ENCODE data around the gene UBE2F.

Gene UBE2F

GRCh38 chr2:237966565-237967462, at the start of gene UBE2F:
TSS of gene UBE2F (plus strand) at chr2:237967014. CDS start at chr2:237973108, 6,094 bp downstream.
- DNase-seq (ENCODE audit: low spot score): peak; percentile 99
- no peak for TF ChIP-seq CTCF (IDR thresholded peaks at IDR 0.05; ENCODE audit: extremely low read depth, missing control alignments)

- DNase-seq (ENCODE audit: low spot score): no peak
- TF ChIP-seq CTCF (IDR thresholded peaks at IDR 0.05; ENCODE audit: extremely low read depth, missing control alignments): no peak
Measured at GRCh38 chr2:237917696-237918374, 49.0 kb upstream of the UBE2F start.

GRCh38 chr2:237919593-237919992, 47.2 kb upstream of the UBE2F start:
- TF ChIP-seq CTCF (IDR thresholded peaks at IDR 0.05; ENCODE audit: extremely low read depth, missing control alignments): no peak
- DNase-seq (ENCODE audit: low spot score): no peak

- no peak for DNase-seq (ENCODE audit: low spot score)
- no peak for TF ChIP-seq CTCF (IDR thresholded peaks at IDR 0.05; ENCODE audit: extremely low read depth, missing control alignments)
Measured at GRCh38 chr2:237920673-237921072, 46.1 kb upstream of the UBE2F start.

- no peak for TF ChIP-seq CTCF (IDR thresholded peaks at IDR 0.05; ENCODE audit: extremely low read depth, missing control alignments)
- no peak for DNase-seq (ENCODE audit: low spot score)
Measured at GRCh38 chr2:237921967-237922492, 44.8 kb upstream of the UBE2F start.

- TF ChIP-seq CTCF (IDR thresholded peaks at IDR 0.05; ENCODE audit: extremely low read depth, missing control alignments): no peak
- DNase-seq (ENCODE audit: low spot score): no peak
Measured at GRCh38 chr2:237922641-237923361, 44.0 kb upstream of the UBE2F start.

Measured in GM20000 (cell line).